ENCODE measurements around the gene FAM222A. TPM values are rescaled to one million over a fixed set of nuclear protein-coding genes. Genes with fewer than 3 reads are reported as not detected.

The FAM222A gene
- total RNA-seq, 1 experiment from 2014 or later, result 5.5 TPM

DNA sequence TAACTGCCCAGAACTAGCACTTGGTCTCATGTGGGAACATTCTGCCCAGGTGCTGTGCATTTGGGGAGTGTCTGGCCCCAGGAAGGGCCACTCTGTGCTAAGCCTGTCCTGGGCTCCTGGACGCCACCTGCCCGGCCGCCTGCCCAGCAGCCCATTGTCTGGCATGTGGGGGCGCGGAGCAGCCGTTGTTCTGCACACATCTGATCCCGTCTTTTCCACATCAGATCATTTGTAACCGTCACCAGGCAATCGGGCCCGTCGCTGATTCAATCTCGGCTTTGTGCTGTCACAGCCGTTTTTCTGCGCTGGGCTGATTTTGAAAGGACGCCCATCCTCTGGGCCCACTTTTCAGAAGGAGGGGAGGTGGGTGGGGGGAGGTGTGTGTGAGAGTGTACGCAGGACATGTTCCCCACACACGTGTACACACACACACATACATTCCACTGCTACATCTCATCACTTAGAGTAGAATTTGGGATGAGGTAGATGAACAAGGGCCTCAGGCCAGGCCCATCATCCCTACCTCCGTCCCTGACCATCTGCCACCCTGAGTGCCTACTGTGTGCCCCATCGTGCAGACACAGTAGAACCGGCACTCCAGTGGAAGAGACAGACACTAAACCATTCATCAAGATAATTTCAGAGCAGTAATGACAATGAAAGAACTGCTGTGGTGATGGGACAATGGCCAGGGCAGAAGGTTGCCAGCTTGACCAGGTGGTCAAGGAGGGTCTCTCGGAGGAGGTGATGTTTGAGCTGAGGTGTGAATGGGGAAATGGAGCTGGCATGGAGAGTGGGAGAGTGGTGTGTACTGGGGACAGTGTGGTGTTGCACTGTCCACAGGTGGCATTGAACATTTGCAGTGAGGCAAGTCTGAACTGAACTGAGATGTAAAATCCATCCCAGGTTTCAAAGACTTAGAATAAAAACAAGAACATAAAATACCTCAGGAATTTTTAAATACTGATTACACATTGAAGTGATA is 19.0 kb downstream of the FAM222A start:
- ChIA-PET POLR2A (ENCODE audit: low non-redundant PET) (no interaction called here), CTCF (no interaction called here)
- Histone ChIP-seq H3K4me1 (ENCODE audit: insufficient read depth, low read length, poor library complexity, severe bottlenecking) (peaks cover 17% of the 10 kb centered on the region), H3K4me3 (ENCODE audit: low read depth, low read length, poor library complexity, severe bottlenecking) (no peak overlapping the region), H3K27me3 (replicated peaks; ENCODE audit: insufficient read depth, low read depth, low read length, poor library complexity) (no peaks in the 10 kb centered on the region), H3K36me3 (ENCODE audit: insufficient read depth, low read length, poor library complexity, severe bottlenecking) (no peaks in the 10 kb centered on the region), H3K27ac (ENCODE audit: low read depth, low read length, poor library complexity, severe bottlenecking) (no peak overlapping the region), H3K9me3 (ENCODE audit: low read depth, low read length, poor library complexity, severe bottlenecking) (no peaks in the 10 kb centered on the region)
- intact Hi-C loops (cut with micrococcal nuclease; ENCODE audit: unreplicated experiment), result no loop called here
- TF ChIP-seq EZH2 (IDR thresholded peaks at IDR 0.05; ENCODE audit: borderline replicate concordance, low read depth, low read length, poor library complexity, severe bottlenecking), result no peak
- TF ChIP-seq, protein P1, sequence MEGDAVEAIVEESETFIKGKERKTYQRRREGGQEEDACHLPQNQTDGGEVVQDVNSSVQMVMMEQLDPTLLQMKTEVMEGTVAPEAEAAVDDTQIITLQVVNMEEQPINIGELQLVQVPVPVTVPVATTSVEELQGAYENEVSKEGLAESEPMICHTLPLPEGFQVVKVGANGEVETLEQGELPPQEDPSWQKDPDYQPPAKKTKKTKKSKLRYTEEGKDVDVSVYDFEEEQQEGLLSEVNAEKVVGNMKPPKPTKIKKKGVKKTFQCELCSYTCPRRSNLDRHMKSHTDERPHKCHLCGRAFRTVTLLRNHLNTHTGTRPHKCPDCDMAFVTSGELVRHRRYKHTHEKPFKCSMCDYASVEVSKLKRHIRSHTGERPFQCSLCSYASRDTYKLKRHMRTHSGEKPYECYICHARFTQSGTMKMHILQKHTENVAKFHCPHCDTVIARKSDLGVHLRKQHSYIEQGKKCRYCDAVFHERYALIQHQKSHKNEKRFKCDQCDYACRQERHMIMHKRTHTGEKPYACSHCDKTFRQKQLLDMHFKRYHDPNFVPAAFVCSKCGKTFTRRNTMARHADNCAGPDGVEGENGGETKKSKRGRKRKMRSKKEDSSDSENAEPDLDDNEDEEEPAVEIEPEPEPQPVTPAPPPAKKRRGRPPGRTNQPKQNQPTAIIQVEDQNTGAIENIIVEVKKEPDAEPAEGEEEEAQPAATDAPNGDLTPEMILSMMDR (conservative IDR thresholded peaks at IDR 0.05; ENCODE audit: low read depth, low read length), result no peak
- DNase-seq (ENCODE audit: low spot score), result no peak
- BruUV-seq (replicated peaks), result no TSS peak

DNA sequence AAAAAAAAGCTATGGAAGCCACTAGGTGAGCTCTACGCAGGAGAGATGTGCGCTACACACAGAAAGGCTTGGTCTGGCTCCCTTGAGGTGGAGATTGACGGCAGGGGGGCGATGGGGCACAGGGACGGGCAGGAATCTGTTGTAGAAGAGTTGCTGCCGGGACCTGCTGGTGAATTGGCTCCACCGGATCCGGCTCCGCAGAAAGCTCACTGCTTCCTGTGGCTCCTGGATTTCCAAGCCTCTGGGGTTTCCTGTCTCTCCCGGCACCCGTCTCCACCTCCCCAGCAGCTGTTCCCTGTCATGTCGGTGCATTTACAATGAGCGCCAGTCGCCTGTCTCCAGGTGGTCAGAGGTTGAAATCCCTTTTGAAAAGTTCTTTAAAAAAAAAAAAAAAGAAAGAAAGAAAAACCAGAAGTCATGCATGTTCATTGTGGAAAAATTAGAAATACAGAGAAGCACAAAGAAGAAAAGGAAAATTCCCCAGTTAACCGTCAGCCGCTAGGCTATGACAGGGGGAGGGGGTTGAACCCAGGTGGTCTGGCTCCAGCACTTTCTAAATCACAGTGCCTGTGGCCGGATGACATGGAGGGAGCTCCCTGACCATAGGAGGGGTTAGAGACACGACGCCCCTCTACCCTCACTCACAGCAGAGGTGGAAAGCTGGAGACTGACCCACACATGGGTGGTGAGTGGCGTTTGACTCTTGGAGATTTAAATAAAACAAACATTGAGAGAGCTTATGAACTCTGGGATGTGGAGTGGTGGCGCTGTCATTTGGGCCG is 20.8 kb downstream of the FAM222A start:
- H3K4me3 ChIP-seq (ENCODE audit: low read depth, low read length, poor library complexity, severe bottlenecking), result no peak overlapping the region
- no TSS peak for BruUV-seq (replicated peaks)
- no peak overlapping the region for H3K27ac ChIP-seq (ENCODE audit: low read depth, low read length, poor library complexity, severe bottlenecking)
- H3K9me3 ChIP-seq (ENCODE audit: low read depth, low read length, poor library complexity, severe bottlenecking), result no peaks in the 10 kb centered on the region
- H3K4me1 ChIP-seq (ENCODE audit: insufficient read depth, low read length, poor library complexity, severe bottlenecking), result peaks cover 21% of the 10 kb centered on the region
- intact Hi-C loops (cut with micrococcal nuclease; ENCODE audit: unreplicated experiment), result no loop called here
- DNase-seq (ENCODE audit: low spot score), result peak; percentile 72
- no peaks in the 10 kb centered on the region for H3K27me3 ChIP-seq (replicated peaks; ENCODE audit: insufficient read depth, low read depth, low read length, poor library complexity)
- TF ChIP-seq, protein P1 (conservative IDR thresholded peaks at IDR 0.05; ENCODE audit: low read depth, low read length), result no peak
- no peak for TF ChIP-seq EZH2 (IDR thresholded peaks at IDR 0.05; ENCODE audit: borderline replicate concordance, low read depth, low read length, poor library complexity, severe bottlenecking)
- H3K36me3 ChIP-seq (ENCODE audit: insufficient read depth, low read length, poor library complexity, severe bottlenecking), result no peaks in the 10 kb centered on the region
- POLR2A ChIA-PET (ENCODE audit: low non-redundant PET), result interaction anchor here (0.7 kb wide), 1 partner anchor 8 kb away, joined by 4 read pairs; no protein-coding TSS in a partner anchor
- CTCF ChIA-PET, result interaction anchor here (0.7 kb wide), 1 partner anchor 546 kb away, joined by 3 read pairs; no protein-coding TSS in a partner anchor

DNA sequence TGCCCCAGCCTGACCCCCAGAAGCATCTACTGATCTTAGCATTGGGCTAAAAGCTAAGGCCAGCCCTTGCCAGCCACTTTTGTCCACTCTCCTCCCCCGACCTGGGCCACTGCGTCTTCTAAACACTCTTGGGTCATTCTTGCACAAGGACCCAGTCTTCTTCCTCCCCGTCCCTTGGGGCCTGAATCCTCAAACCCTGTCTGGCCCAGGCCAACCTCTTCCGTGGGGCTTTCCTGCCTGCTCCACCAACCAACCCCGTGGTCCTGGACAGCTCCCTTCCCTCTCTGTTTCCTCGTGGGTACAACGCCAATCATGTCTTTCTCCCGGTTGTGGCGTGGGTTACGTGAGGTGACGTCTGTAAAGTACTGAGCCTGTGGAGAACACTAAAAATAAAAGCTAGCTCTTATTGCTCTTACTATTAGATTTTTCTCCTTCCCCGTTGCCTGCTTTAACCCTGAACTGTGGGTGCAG is 21.5 kb downstream of the FAM222A start:
- Histone ChIP-seq H3K27me3 (replicated peaks; ENCODE audit: insufficient read depth, low read depth, low read length, poor library complexity) (no peaks in the 10 kb centered on the region), H3K9me3 (ENCODE audit: low read depth, low read length, poor library complexity, severe bottlenecking) (no peaks in the 10 kb centered on the region), H3K36me3 (ENCODE audit: insufficient read depth, low read length, poor library complexity, severe bottlenecking) (no peaks in the 10 kb centered on the region), H3K4me3 (ENCODE audit: low read depth, low read length, poor library complexity, severe bottlenecking) (no peak overlapping the region), H3K27ac (ENCODE audit: low read depth, low read length, poor library complexity, severe bottlenecking) (no peak overlapping the region), H3K4me1 (ENCODE audit: insufficient read depth, low read length, poor library complexity, severe bottlenecking) (peaks cover 21% of the 10 kb centered on the region)
- ChIA-PET CTCF (no interaction called here), POLR2A (ENCODE audit: low non-redundant PET) (no interaction called here)
- no peak for TF ChIP-seq EZH2 (IDR thresholded peaks at IDR 0.05; ENCODE audit: borderline replicate concordance, low read depth, low read length, poor library complexity, severe bottlenecking)
- TF ChIP-seq, protein P1 (conservative IDR thresholded peaks at IDR 0.05; ENCODE audit: low read depth, low read length), result no peak
- BruUV-seq (replicated peaks), result no TSS peak
- no peak for DNase-seq (ENCODE audit: low spot score)
- intact Hi-C loops (cut with micrococcal nuclease; ENCODE audit: unreplicated experiment), result no loop called here
